Loucy (cell line): ENCODE measurements around the gene TSPAN3.

Experiments used
- H2AFZ ChIP-seq: fragments of 200-600 bp; sonication (generic); 2 replicates; pipeline ENCODE4 v1.6.0; 2016; ENCODE audit warnings: antibody characterized with exemption, mild to moderate bottlenecking, low read length, moderate library complexity
- H3F3A ChIP-seq: fragments of 200-600 bp; 2 replicates; pipeline ENCODE4 v1.6.0; 2016; ENCODE audit warnings: antibody characterized with exemption, low read depth, mild to moderate bottlenecking
- H3K27me3 ChIP-seq: fragments of 200-600 bp; sonication (generic); 2 replicates; pipeline ENCODE4 v1.6.1; 2014; ENCODE audit warnings: low read length, mild to moderate bottlenecking; ENCODE audit not compliant: insufficient read depth, poor library complexity, severe bottlenecking
- H3K36me3 ChIP-seq: fragments of 200-600 bp; sonication (generic); 2 replicates; pipeline ENCODE4 v1.6.1; 2016; ENCODE audit warnings: low read length; ENCODE audit not compliant: insufficient read depth
- H3K4me1 ChIP-seq: fragments of 200-600 bp; sonication (generic); 2 replicates; pipeline ENCODE4 v1.5.1; 2014; ENCODE audit warnings: low read length, mild to moderate bottlenecking; ENCODE audit not compliant: insufficient read depth, poor library complexity, severe bottlenecking
- H3K4me2 ChIP-seq: fragments of 200-600 bp; sonication (generic); 2 replicates; pipeline ENCODE4 v1.6.0; 2014; ENCODE audit warnings: antibody characterized with exemption, low read length, low read depth, mild to moderate bottlenecking; ENCODE audit not compliant: poor library complexity, severe bottlenecking
- H3K4me3 ChIP-seq: fragments of 200-600 bp; sonication (generic); 2 replicates; pipeline ENCODE4 v1.5.1; 2014; ENCODE audit warnings: low read length, mild to moderate bottlenecking, mixed read lengths; ENCODE audit not compliant: poor library complexity, severe bottlenecking
- H3K79me2 ChIP-seq: fragments of 200-600 bp; sonication (generic); 2 replicates; pipeline ENCODE4 v1.6.1; 2014; ENCODE audit warnings: low read length; ENCODE audit not compliant: insufficient read depth
- H3K9ac ChIP-seq: fragments of 200-600 bp; sonication (generic); 2 replicates; pipeline ENCODE4 v1.6.0; 2014; ENCODE audit warnings: mild to moderate bottlenecking, low read depth, low read length, moderate library complexity; ENCODE audit not compliant: poor library complexity, severe bottlenecking
- H3K9me2 ChIP-seq: fragments of 200-600 bp; sonication (generic); replicated peaks from 2 replicates; pipeline ENCODE4 v1.6.1; 2016; ENCODE audit warnings: low read depth, low read length, mixed read lengths
- H3K9me3 ChIP-seq: fragments of 200-600 bp; sonication (generic); 2 replicates; pipeline ENCODE4 v1.6.1; 2014; ENCODE audit warnings: mild to moderate bottlenecking, antibody characterized with exemption, low read length, low read depth; ENCODE audit not compliant: insufficient read depth
- H4K20me1 ChIP-seq: fragments of 200-600 bp; sonication (generic); 2 replicates; pipeline ENCODE4 v1.6.0; 2014; ENCODE audit warnings: antibody characterized with exemption, low read length, mild to moderate bottlenecking; ENCODE audit not compliant: insufficient read depth, poor library complexity, severe bottlenecking
- CTCF ChIP-seq: fragments of 200-600 bp; sonication (generic); conservative IDR thresholded peaks from 2 replicates; pipeline ENCODE4 v1.5.1; 2014; ENCODE audit warnings: mild to moderate bottlenecking, antibody characterized with exemption, low read length
- EZH2phosphoT487 ChIP-seq: fragments of 200-600 bp; IDR thresholded peaks from 2 replicates; pipeline ENCODE4 v1.6.1; 2018; ENCODE audit warnings: antibody characterized with exemption, mild to moderate bottlenecking, moderate library complexity, borderline replicate concordance

Gene TSPAN3

DNA sequence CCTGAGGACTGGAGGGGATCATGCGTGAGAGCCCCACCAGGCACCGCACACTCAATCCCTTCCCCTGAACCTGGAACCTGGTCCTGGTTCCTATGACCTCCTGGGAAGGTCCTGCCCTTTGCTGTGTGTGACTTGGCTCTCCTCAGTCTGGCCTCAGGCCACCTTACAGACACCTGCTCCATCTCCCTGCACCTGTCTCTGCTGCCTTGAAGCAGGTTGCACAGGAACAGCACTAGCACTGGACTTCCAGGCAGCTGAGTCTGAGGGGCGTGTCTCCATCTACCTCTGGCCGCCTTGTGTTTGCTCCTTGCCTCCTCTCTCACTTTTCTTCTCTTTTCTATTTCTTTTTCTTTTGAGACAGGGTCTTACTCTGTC lies 60.6 kb downstream of the TSPAN3 start:
- no peak overlapping the region for H3K4me2 ChIP-seq
- no peak overlapping the region for H2AFZ ChIP-seq
- no peaks in the 10 kb centered on the region for H3K79me2 ChIP-seq
- no peaks in the 10 kb centered on the region for H3F3A ChIP-seq
- H3K9me2 ChIP-seq, result no peaks in the 10 kb centered on the region
- no peaks in the 10 kb centered on the region for H3K9me3 ChIP-seq
- H3K9ac ChIP-seq, result no peak overlapping the region
- TF ChIP-seq EZH2phosphoT487 (no peak), CTCF (no peak)
- no peaks in the 10 kb centered on the region for H4K20me1 ChIP-seq
- H3K27me3 ChIP-seq, result no peaks in the 10 kb centered on the region
- H3K4me3 ChIP-seq, result no peak overlapping the region
- H3K36me3 ChIP-seq, result no peaks in the 10 kb centered on the region
- peaks cover 28% of the 10 kb centered on the region for H3K4me1 ChIP-seq

DNA sequence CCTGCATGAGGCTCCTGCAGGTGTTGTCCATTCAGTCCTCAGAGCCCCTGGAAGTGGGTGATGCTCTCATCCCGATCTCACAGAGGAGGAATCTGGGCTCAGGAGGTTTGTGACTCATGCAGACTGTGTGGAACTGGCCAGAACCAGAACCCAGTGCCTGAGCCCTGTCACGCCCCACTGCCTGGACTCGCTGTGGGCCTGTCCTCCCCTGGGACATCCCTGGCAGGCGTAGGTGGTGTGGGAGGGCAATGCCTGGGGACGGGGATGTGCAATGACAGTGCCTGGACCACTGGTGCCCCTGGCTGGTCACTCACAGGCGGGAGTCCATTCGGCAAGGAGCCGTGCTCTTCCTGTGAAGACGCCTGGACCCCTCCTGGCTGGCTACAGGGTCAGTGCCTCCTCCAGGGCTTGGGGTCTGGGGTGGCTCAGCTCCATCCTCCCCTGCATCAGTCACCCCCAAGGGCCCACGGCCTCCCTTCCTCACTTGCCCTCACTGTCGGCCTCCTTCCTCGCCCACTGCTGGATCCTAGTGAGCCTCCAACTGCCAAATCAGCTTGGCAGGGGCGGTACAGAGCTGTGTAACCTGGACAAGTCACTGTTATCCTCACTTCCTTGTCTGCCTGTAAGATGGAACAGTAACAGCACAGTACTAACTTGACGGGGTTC lies 61.1 kb downstream of the TSPAN3 start:
- no peaks in the 10 kb centered on the region for H3K27me3 ChIP-seq
- H3K4me2 ChIP-seq, result no peak overlapping the region

GRCh38 chr15:77009176-77009575 lies 61.7 kb downstream of the TSPAN3 start:
- Histone ChIP-seq H3K9ac (no peak overlapping the region), H3F3A (no peaks in the 10 kb centered on the region), H3K27me3 (no peaks in the 10 kb centered on the region), H3K36me3 (no peaks in the 10 kb centered on the region), H3K79me2 (no peaks in the 10 kb centered on the region; the same call in 1 of the 2 replicates), H3K9me3 (no peaks in the 10 kb centered on the region), H3K9me2 (no peaks in the 10 kb centered on the region), H3K4me2 (no peak overlapping the region), H4K20me1 (no peaks in the 10 kb centered on the region), H2AFZ (no peak overlapping the region), H3K4me1 (peaks cover 19% of the 10 kb centered on the region), H3K4me3 (no peak overlapping the region)
- TF ChIP-seq EZH2phosphoT487, result no peak
- no peak for TF ChIP-seq CTCF

More for the DNA sequence above, 61.1 kb downstream of the TSPAN3 start:
- Histone ChIP-seq H3K36me3 (no peaks in the 10 kb centered on the region), H3K79me2 (no peaks in the 10 kb centered on the region), H3K4me3 (no peak overlapping the region), H2AFZ (no peak overlapping the region), H3F3A (no peaks in the 10 kb centered on the region), H3K4me1 (peaks cover 23% of the 10 kb centered on the region), H3K9me3 (no peaks in the 10 kb centered on the region), H3K9me2 (no peaks in the 10 kb centered on the region), H3K9ac (no peak overlapping the region), H4K20me1 (no peaks in the 10 kb centered on the region)
- no peak for TF ChIP-seq EZH2phosphoT487
- no peak for TF ChIP-seq CTCF
